Upper lobe of left lung (tissue), 6 donors: ENCODE measurements around the gene PDIA4. TPM values are rescaled to one million over a fixed set of nuclear protein-coding genes. Genes with fewer than 3 reads are reported as not detected.
"Not testable (repeated sequence)": the region's sequence is repeated elsewhere in the genome, so short reads cannot be mapped to it uniquely, and the experiment has no call there.

Source experiments
- ATAC-seq, 2 donors: fragments of 200-7000 bp; cut with Tn5 transposase; one replicate each; pipeline ENCODE4 v1.9.1; 2022; ENCODE audit warnings: mild to moderate bottlenecking in 2 of 2, moderate library complexity in 2 of 2; ENCODE audit not compliant: low FRiP score in 2 of 2
- DNase-seq, 2 donors: peaks; one replicate each; pipeline ENCODE4 v3.0.0-alpha.2; 2019 to 2020
- H3K27ac ChIP-seq, 4 donors: fragments of 200-600 bp; sonication (generic); one replicate each; pipeline ENCODE4 v1.5.1; 2016 to 2019
- H3K27me3 ChIP-seq, 4 donors: fragments of 200-600 bp; sonication (generic); one replicate each; pipeline ENCODE4 v1.5.1; 2017 to 2019
- H3K36me3 ChIP-seq, 4 donors: fragments of 200-600 bp; sonication (generic); one replicate each; pipeline ENCODE4 v1.5.1; 2016 to 2019
- H3K4me1 ChIP-seq, 4 donors: fragments of 200-600 bp; sonication (generic); one replicate each; pipeline ENCODE4 v1.5.1; 2018 to 2019
- H3K4me3 ChIP-seq, 4 donors: fragments of 200-600 bp; sonication (generic); one replicate each; pipeline ENCODE4 v1.5.1; 2017 to 2019; ENCODE audit warnings: mild to moderate bottlenecking in 2 of 4, moderate library complexity in 1 of 4
- H3K9me3 ChIP-seq, 4 donors: fragments of 200-600 bp; sonication (generic); one replicate each; pipeline ENCODE4 v1.5.1; 2018 to 2019
- EP300 ChIP-seq, 4 donors: sonication (generic); formaldehyde crosslinking; IDR thresholded peaks; one replicate each; pipeline ENCODE4 v1.5.1; 2017; ENCODE audit warnings: antibody characterized with exemption in 4 of 4, control low read depth in 2 of 4
- POLR2A ChIP-seq, 4 donors: fragments of 450-650 bp; IDR thresholded peaks; one replicate each; pipeline ENCODE4 v1.5.1; 2016 to 2017; ENCODE audit warnings: antibody characterized with exemption in 4 of 4, mild to moderate bottlenecking in 2 of 4
- POLR2AphosphoS5 ChIP-seq, 2 donors: sonication (generic); formaldehyde crosslinking; IDR thresholded peaks; one replicate each; pipeline ENCODE4 v1.5.1; 2017; ENCODE audit warnings: antibody characterized with exemption in 2 of 2
- WGBS, 2 donors: methylation state at CpG; one replicate each; pipeline ENCODE4 v1.1.5; 2017 to 2018; 5-methylcytosine and 5-hydroxymethylcytosine counted together
- total RNA-seq, 6 donors: library from RNA; depleted of rRNA in 4 of 6; stranded (reverse); fragments of >200 nt in 4 of 6; gene quantifications; one replicate each; pipeline versions ENCODE4 v1.1.0 to v1.2.1, GENCODE V29; 2016 to 2021
- TF ChIP-seq, protein P1 (sequence below), 6 experiments: fragments of 450-650 bp in 4 of 6; fragments of 200-600 bp in 2 of 6; sonication (generic) in 2 of 6; IDR thresholded peaks; one replicate each; pipeline ENCODE4 v1.5.1; 2016 to 2019; ENCODE audit warnings: antibody characterized with exemption in 6 of 6
- donor health status: DM: no; HTN: no; CAD: no; lungs with moderate emphysema.
- donor health status: DM: no; HTN: yes; CAD: no; lungs with severe emphysema.

Gene PDIA4
- total RNA-seq, 6 donors from 2014 or later: 25.1 to 160 (median 77.8) TPM

DNA sequence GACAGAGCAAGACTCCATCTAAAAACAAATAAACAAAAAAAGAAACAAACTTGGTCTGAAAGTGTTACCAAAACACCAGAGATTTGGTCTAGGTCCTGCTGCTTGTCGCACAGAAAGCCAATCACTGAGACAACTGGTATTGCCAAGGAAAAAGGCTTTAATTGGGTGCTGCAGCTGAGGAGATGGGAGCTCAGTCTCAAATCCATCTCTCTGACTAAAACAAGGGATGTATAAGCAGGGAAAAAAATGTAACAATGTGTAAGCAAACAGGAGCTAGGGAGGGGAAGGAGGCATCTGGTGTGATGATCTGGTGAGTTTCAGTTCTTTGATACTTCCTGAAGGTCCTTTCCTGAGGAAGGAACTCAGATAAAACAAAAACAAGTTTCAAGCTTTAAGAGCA lies 8.4 kb upstream of the PDIA4 start:
- ATAC-seq (no peak), DNase-seq (no peak)
- Histone ChIP-seq H3K9me3 (no peaks in the 10 kb centered on the region), H3K36me3 (no peaks in the 10 kb centered on the region), H3K27ac (no peak overlapping the region), H3K4me3 (no peak overlapping the region), H3K4me1 (no peaks in the 10 kb centered on the region), H3K27me3 (no peaks in the 10 kb centered on the region)
- TF ChIP-seq, protein P1, sequence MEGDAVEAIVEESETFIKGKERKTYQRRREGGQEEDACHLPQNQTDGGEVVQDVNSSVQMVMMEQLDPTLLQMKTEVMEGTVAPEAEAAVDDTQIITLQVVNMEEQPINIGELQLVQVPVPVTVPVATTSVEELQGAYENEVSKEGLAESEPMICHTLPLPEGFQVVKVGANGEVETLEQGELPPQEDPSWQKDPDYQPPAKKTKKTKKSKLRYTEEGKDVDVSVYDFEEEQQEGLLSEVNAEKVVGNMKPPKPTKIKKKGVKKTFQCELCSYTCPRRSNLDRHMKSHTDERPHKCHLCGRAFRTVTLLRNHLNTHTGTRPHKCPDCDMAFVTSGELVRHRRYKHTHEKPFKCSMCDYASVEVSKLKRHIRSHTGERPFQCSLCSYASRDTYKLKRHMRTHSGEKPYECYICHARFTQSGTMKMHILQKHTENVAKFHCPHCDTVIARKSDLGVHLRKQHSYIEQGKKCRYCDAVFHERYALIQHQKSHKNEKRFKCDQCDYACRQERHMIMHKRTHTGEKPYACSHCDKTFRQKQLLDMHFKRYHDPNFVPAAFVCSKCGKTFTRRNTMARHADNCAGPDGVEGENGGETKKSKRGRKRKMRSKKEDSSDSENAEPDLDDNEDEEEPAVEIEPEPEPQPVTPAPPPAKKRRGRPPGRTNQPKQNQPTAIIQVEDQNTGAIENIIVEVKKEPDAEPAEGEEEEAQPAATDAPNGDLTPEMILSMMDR (IDR thresholded peaks at IDR 0.05): no peak
- no peak for TF ChIP-seq POLR2A (IDR thresholded peaks at IDR 0.05)
- no peak for TF ChIP-seq EP300 (IDR thresholded peaks at IDR 0.05)
- TF ChIP-seq POLR2AphosphoS5 (IDR thresholded peaks at IDR 0.05): no peak
- WGBS, 2 donors: 100% methylated on average over 1 of the region's 1 CpG

GRCh38 chr7:149031353-149031910 lies 3.1 kb upstream of the PDIA4 start:
- DNase-seq: no peak
- Histone ChIP-seq H3K36me3 (no peaks in the 10 kb centered on the region), H3K27me3 (no peaks in the 10 kb centered on the region), H3K9me3 (no peaks in the 10 kb centered on the region), H3K4me1 (peaks cover 12 to 26% (median 14%) of the 10 kb centered on the region in 4 donors), H3K4me3 (no peak overlapping the region), H3K27ac (no peak overlapping the region)
- no peak for ATAC-seq
- TF ChIP-seq POLR2AphosphoS5 (IDR thresholded peaks at IDR 0.05) (no peak), POLR2A (IDR thresholded peaks at IDR 0.05) (no peak), EP300 (IDR thresholded peaks at IDR 0.05) (no peak)
- WGBS, 2 donors: 91 to 94% methylated on average over 3 of the region's 3 CpGs

DNA sequence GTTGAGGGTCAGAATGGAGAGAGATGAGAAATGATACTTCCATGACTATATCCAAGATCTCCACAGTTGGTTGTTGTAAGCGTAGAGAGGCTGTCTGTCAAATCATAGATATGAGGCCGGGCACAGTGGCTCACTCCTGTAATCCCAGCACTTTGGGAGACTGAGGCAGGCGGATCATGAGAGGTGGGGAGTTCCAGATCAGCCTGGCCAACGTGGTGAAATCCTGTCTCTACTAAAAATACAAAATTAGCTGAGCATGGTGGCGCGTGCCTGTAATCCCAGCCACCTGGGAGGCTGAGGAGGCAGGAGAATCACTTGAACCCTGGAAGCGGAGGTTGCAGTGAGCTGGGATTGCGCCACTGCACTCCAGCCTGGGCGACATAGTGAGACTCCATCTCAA lies 2.1 kb upstream of the PDIA4 start:
- not testable (repeated sequence) for H3K4me3 ChIP-seq, H3K27me3 ChIP-seq, DNase-seq, ATAC-seq, H3K27ac ChIP-seq, H3K9me3 ChIP-seq, H3K36me3 ChIP-seq
- WGBS, 2 donors: 93 to 97% methylated on average over 9 of the region's 9 CpGs
- H3K4me1 ChIP-seq: peaks cover 14 to 30% (median 15%) of the 10 kb centered on the region in 4 donors

DNA sequence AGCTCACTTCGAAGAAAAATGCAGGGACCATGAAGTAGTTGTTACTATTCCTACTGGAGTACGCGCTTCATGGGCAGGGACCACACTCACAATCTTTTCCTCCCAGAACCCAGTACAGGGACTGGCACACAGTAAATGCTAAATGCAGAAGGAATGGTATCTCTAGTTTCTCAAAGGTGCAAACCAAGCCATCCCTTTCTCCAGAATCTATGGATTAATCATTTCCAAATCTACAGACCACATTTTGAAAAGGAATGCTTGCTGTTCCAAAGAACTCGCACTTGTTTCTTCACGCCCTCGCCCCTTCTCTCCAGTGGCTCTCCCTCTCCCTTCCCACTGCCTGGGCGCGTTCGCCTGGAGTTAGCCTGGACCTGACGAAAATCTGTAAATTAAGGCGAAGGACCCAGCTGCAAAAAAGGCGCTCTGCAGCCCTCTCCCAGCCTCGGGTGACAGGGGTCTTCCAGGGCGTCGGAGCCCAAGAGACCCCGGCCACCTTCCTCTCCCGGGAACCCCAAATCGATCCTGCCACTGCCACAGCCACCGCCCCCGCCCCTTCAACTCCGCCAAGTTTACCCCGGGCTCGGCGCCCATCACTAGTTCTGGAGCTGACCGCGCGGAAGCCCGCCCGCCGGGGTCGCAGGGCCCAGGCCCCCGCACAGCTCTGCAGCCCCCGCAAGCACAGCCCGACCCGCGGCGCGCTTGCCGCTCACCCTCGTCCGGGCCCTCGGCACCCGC lies 527 bp downstream of the PDIA4 start:
- WGBS, 2 donors: 0 to 3% methylated on average over 18 to 24 of the region's 43 CpGs
- H3K4me1 ChIP-seq: peaks cover 14 to 40% (median 17%) of the 10 kb centered on the region in 4 donors
- peak overlapping the region; percentile 87 to 92 (median 90) for H3K27ac ChIP-seq
- H3K36me3 ChIP-seq: no peaks in the 10 kb centered on the region
- H3K4me3 ChIP-seq: peak overlapping the region; percentile 74 to 98 (median 91)
- ATAC-seq (no peak), DNase-seq (no peak)
- no peaks in the 10 kb centered on the region for H3K9me3 ChIP-seq
- TF ChIP-seq EP300 (IDR thresholded peaks at IDR 0.05): no peak
- TF ChIP-seq POLR2A (IDR thresholded peaks at IDR 0.05): no peak
- no peak for TF ChIP-seq POLR2AphosphoS5 (IDR thresholded peaks at IDR 0.05)
- TF ChIP-seq, protein P1 (IDR thresholded peaks at IDR 0.05): no peak
- H3K27me3 ChIP-seq: no peaks in the 10 kb centered on the region

- WGBS, 2 donors: 22 to 31% methylated on average over 10 of the region's 10 CpGs
- peak overlapping the region in 2 of 4 donors; percentile 90 to 92 for H3K27ac ChIP-seq
- DNase-seq (no peak), ATAC-seq (no peak)
- H3K9me3 ChIP-seq: no peaks in the 10 kb centered on the region
- H3K36me3 ChIP-seq: no peaks in the 10 kb centered on the region
- peak overlapping the region; percentile 74 to 98 (median 91) for H3K4me3 ChIP-seq
- no peak for TF ChIP-seq EP300 (IDR thresholded peaks at IDR 0.05)
- TF ChIP-seq POLR2AphosphoS5 (IDR thresholded peaks at IDR 0.05): no peak
- TF ChIP-seq, protein P1 (IDR thresholded peaks at IDR 0.05): no peak
- no peak for TF ChIP-seq POLR2A (IDR thresholded peaks at IDR 0.05)
- no peaks in the 10 kb centered on the region for H3K27me3 ChIP-seq
- peaks cover 14 to 45% (median 17%) of the 10 kb centered on the region in 4 donors for H3K4me1 ChIP-seq
Observed at GRCh38 chr7:149027055-149027454, 1.2 kb downstream of the PDIA4 start.
